ENCODE results near the gene TRIM8. TPM values are rescaled to one million over a fixed set of nuclear protein-coding genes. Genes with fewer than 3 reads are reported as not detected.

Gene TRIM8
- total RNA-seq, 2 donors from 2014 or later: 148 to 222 TPM

GRCh38 chr10:102654969-102655368, 10.7 kb downstream of the TRIM8 start:
- H3K36me3 ChIP-seq: peaks cover 15 to 18% of the 10 kb centered on the region in 2 donors
- no peak for DNase-seq (ENCODE audit: low spot score)
- no peak for TF ChIP-seq POLR2A (IDR thresholded peaks at IDR 0.05)
- no peak for TF ChIP-seq CTCF (IDR thresholded peaks at IDR 0.05)
- no peak for TF ChIP-seq POLR2AphosphoS5 (IDR thresholded peaks at IDR 0.05)
- H3K9me3 ChIP-seq: no peaks in the 10 kb centered on the region
- peaks cover 29% of the 10 kb centered on the region for H3K4me1 ChIP-seq (replicated peaks)
- no peak overlapping the region for H3K4me3 ChIP-seq
- peak overlapping the region in 1 of 2 donors; percentile 1 for H3K27ac ChIP-seq
- intact Hi-C loops (cut with DNase I): no loop called here
- H3K27me3 ChIP-seq (replicated peaks; ENCODE audit: insufficient read depth): no peaks in the 10 kb centered on the region
- 78% methylated on average over 12 of the region's 12 CpGs for WGBS

GRCh38 chr10:102656026-102656425, 11.7 kb downstream of the TRIM8 start:
- Histone ChIP-seq H3K36me3 (peaks cover 15 to 18% of the 10 kb centered on the region in 2 donors), H3K4me1 (replicated peaks) (peaks cover 28% of the 10 kb centered on the region), H3K27ac (peak overlapping the region in 1 of 2 donors; percentile 84)

GRCh38 chr10:102656791-102657371, 12.6 kb downstream of the TRIM8 start:
- no peaks in the 10 kb centered on the region for H3K27me3 ChIP-seq (replicated peaks; ENCODE audit: insufficient read depth)
- peaks cover 15 to 18% of the 10 kb centered on the region in 2 donors for H3K36me3 ChIP-seq
- WGBS: 83% methylated on average over 38 of the region's 42 CpGs
- H3K9me3 ChIP-seq: no peaks in the 10 kb centered on the region
- no peak for DNase-seq (ENCODE audit: low spot score)
- TF ChIP-seq CTCF (IDR thresholded peaks at IDR 0.05): no peak
- TF ChIP-seq POLR2AphosphoS5 (IDR thresholded peaks at IDR 0.05): no peak
- no peak for TF ChIP-seq POLR2A (IDR thresholded peaks at IDR 0.05)
- peaks cover 28% of the 10 kb centered on the region for H3K4me1 ChIP-seq (replicated peaks)
- H3K4me3 ChIP-seq: no peak overlapping the region
- peak overlapping the region; percentile 78 to 84 for H3K27ac ChIP-seq
- intact Hi-C loops (cut with DNase I): no loop called here

More at GRCh38 chr10:102656026-102656425, 11.7 kb downstream of the TRIM8 start:
- DNase-seq (ENCODE audit: low spot score): no peak
- no peak overlapping the region for H3K4me3 ChIP-seq
- TF ChIP-seq POLR2AphosphoS5 (IDR thresholded peaks at IDR 0.05) (no peak), CTCF (IDR thresholded peaks at IDR 0.05) (no peak), POLR2A (IDR thresholded peaks at IDR 0.05) (no peak)
- H3K27me3 ChIP-seq (replicated peaks; ENCODE audit: insufficient read depth): no peaks in the 10 kb centered on the region
- 84% methylated on average over 12 of the region's 12 CpGs for WGBS
- intact Hi-C loops (cut with DNase I): no loop called here
- H3K9me3 ChIP-seq: no peaks in the 10 kb centered on the region

GRCh38 chr10:102657451-102657850, 13.2 kb downstream of the TRIM8 start:
- WGBS: 37% methylated on average over 11 of the region's 11 CpGs
- intact Hi-C loops (cut with DNase I): no loop called here
- TF ChIP-seq CTCF (IDR thresholded peaks at IDR 0.05): no peak
- TF ChIP-seq POLR2A (IDR thresholded peaks at IDR 0.05): no peak
- TF ChIP-seq POLR2AphosphoS5 (IDR thresholded peaks at IDR 0.05): no peak
- no peak for DNase-seq (ENCODE audit: low spot score)
- H3K27ac ChIP-seq: peak overlapping the region; percentile 78 to 84
- no peak overlapping the region for H3K4me3 ChIP-seq
- peaks cover 28% of the 10 kb centered on the region for H3K4me1 ChIP-seq (replicated peaks)
- H3K36me3 ChIP-seq: peaks cover 15 to 18% of the 10 kb centered on the region in 2 donors
- no peaks in the 10 kb centered on the region for H3K27me3 ChIP-seq (replicated peaks; ENCODE audit: insufficient read depth)
- H3K9me3 ChIP-seq: no peaks in the 10 kb centered on the region

Data from prostate gland (tissue), 2 donors.